GM18867 (cell line): ENCODE data around the gene LHX8.
A peak's percentile ranks its signal among the peaks of the same experiment; 100 is the strongest.

ENCODE experiments used
- ATAC-seq: cut with Tn5 transposase; IDR thresholded peaks from one replicate; pipeline ENCODE4 v1.9.1; 2021; ENCODE audit warnings: mild to moderate bottlenecking, moderate library complexity; ENCODE audit not compliant: unreplicated experiment

LHX8 gene

DNA sequence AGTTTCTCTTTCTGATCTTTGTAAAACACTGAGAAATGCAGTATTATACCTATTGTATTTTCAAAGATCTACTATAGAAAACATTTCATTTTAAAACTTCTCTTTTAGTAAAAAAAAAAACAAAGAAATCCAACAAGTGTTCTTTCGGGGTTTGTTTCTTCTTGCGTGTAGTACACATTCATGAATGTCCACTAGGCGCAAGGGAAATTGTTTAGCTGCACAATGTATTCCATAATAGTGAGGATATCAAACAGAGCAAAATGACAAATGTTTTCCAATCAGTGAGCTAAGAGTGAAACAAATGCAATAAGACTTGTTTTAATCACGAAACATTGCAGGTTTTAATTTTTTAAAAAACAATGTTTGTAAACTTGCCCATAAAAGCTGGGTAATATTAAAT, 68.6 kb downstream of the LHX8 start:
- no peak for ATAC-seq

DNA sequence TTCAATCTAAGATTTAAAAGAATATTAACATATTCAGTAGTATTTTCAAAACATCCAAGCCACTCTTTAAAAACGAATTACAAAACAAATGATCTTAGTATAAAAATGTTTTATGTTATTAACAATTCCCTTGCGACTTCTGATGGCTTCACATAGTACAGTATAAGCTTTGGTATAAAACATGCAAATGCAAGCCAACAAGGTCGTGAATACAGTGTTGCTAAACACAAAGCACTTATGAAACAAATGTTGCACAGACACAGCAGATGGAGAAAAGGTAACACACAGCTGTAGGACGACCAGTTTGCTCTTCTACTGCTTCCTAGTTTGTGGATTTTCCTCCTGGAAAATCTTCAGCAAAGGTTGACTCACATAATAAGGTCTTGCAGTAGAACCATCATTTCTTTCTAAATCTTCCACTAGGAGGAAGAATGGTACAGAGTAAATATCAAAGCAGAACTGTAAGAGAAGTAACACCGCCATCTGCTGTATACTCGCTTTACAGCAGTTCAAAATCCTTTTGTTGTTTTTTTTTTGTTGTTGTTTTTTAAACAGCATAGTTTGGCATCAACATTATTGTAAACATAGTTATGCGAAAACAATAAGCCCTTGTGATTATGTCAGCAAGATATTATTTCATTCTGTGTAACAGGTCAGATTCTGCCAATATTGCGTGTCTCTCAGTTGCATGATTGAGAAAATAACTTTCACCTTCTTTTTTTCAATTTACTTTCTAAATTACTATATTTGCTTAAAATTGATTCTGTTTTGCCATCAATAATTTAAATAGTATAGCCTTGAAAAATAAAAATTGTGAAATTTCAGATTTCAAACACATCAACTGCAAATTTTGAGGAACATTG, 69.5 kb downstream of the LHX8 start:
- peak; percentile 91 for ATAC-seq

DNA sequence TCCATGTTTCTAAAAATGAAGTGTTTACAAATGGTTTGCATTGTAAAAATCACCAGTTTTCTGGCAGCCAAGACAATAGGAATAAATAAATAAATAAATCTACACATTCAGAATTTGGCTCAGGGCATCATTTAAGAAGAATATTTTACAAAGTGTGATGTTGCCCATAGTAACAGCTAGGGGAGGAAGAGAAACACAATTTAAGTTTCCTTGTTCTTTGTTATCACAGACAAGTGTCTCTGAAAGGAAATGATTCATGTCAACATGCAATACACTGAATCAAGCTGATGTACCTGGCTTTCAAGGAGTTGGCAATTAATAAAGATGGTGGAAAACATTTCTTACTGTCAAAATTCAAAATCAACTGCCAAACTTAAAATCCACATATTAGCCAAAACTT, 74.7 kb downstream of the LHX8 start:
- ATAC-seq = no peak
